ENCODE measurements around the gene OAT. TPM values are rescaled to one million over a fixed set of nuclear protein-coding genes. Genes with fewer than 3 reads are reported as not detected.
A peak's percentile ranks its signal among the peaks of the same experiment; 100 is the strongest.

Gene OAT
- polyA plus RNA-seq, 2 of the 4 experiments (the other 2 are of a cell fraction) = 81.3 to 97.6 TPM

- H3K27ac ChIP-seq = no peak overlapping the region
- H3K4me2 ChIP-seq = no peak overlapping the region
- no peak overlapping the region for H3K4me3 ChIP-seq
- WGBS (ENCODE audit: missing lambda C conversion rate) = 86% methylated on average over 10 of the region's 15 CpGs
- DNase-seq (ENCODE audit: low read depth in 1 of 2, low spot score in 1 of 2) (no peak), FAIRE-seq (no peak), ATAC-seq (no peak)
- ChIA-PET POLR2A (interaction anchor here (0.8 kb wide), 1 partner anchor 260 kb away, joined by 3 read pairs; no protein-coding TSS in a partner anchor), CTCF (interaction anchor here (0.8 to 2.2 kb wide), 5 partner anchors 15 to 359 kb away, joined by 3 to 8 read pairs (median 3); no protein-coding TSS in a partner anchor)
- no peaks in the 10 kb centered on the region for H3K4me1 ChIP-seq
- TF ChIP-seq EP300 (IDR thresholded peaks at IDR 0.05) (no peak), RAD21 (conservative IDR thresholded peaks at IDR 0.05 in 1 of 2, IDR thresholded peaks at IDR 0.05 in 1 of 2) (no peak), BHLHE40 (IDR thresholded peaks at IDR 0.05; ENCODE audit: low read depth, low read length) (no peak), POLR2A (IDR thresholded peaks at IDR 0.05; ENCODE audit: low read length) (no peak), KDM1A (IDR thresholded peaks at IDR 0.05; ENCODE audit: low read depth) (no peak), GATA3 (IDR thresholded peaks at IDR 0.05; ENCODE audit: borderline replicate concordance) (no peak), HOXB5 (CRISPR knock-in tag; IDR thresholded peaks at IDR 0.05) (no peak), HEYL (CRISPR knock-in tag; IDR thresholded peaks at IDR 0.05) (no peak), CBX2 (IDR thresholded peaks at IDR 0.05; ENCODE audit: borderline replicate concordance, low read depth) (no peak), E2F6 (IDR thresholded peaks at IDR 0.05; ENCODE audit: borderline replicate concordance, low read depth) (no peak), PHF8 (IDR thresholded peaks at IDR 0.05; ENCODE audit: borderline replicate concordance, low read depth) (no peak), JUNB (IDR thresholded peaks at IDR 0.05) (no peak), HDAC2 (IDR thresholded peaks at IDR 0.05) (no peak), CTCF (IDR thresholded peaks at IDR 0.05) (no peak), ZFP36 (IDR thresholded peaks at IDR 0.05; ENCODE audit: borderline replicate concordance, partially characterized antibody) (no peak)
- H3K9me3 ChIP-seq = no peaks in the 10 kb centered on the region
These were observed 65.5 kb downstream of the OAT start for GRCh38 chr10:124353091-124353815.

GRCh38 chr10:124351481-124352220 is 67.1 kb downstream of the OAT start:
- Histone ChIP-seq H3K4me1 (no peaks in the 10 kb centered on the region), H3K27ac (no peak overlapping the region), H3K9me3 (no peaks in the 10 kb centered on the region), H3K4me2 (no peak overlapping the region), H3K4me3 (no peak overlapping the region)
- TF ChIP-seq HEYL (CRISPR knock-in tag; IDR thresholded peaks at IDR 0.05) (no peak), ZFP36 (IDR thresholded peaks at IDR 0.05; ENCODE audit: borderline replicate concordance, partially characterized antibody) (peak; percentile 26)
- CTCF ChIA-PET = interaction anchor here (1.1 kb wide), 1 partner anchor 38 kb away, joined by 3 read pairs; no protein-coding TSS in a partner anchor
- FAIRE-seq (no peak), DNase-seq (ENCODE audit: low read depth in 1 of 2, low spot score in 1 of 2) (no peak), ATAC-seq (no peak)
- POLR2A ChIA-PET = no interaction called here
- 64% methylated on average over 6 of the region's 10 CpGs for WGBS (ENCODE audit: missing lambda C conversion rate)

- FAIRE-seq (no peak), ATAC-seq (no peak), DNase-seq (ENCODE audit: low read depth in 1 of 2, low spot score in 1 of 2) (no peak)
- Histone ChIP-seq H3K27ac (no peak overlapping the region), H3K4me3 (no peak overlapping the region), H3K9me3 (no peaks in the 10 kb centered on the region), H3K4me1 (no peaks in the 10 kb centered on the region), H3K4me2 (no peak overlapping the region)
- 81% methylated on average over 8 of the region's 8 CpGs for WGBS (ENCODE audit: missing lambda C conversion rate)
- ChIA-PET POLR2A (no interaction called here), CTCF (no interaction called here)
- TF ChIP-seq TFCP2L1 (CRISPR knock-in tag; IDR thresholded peaks at IDR 0.05) (no peak), NFE2L2 (conservative IDR thresholded peaks at IDR 0.05; ENCODE audit: low read length) (no peak), BCL3 (IDR thresholded peaks at IDR 0.05) (no peak), KDM1A (IDR thresholded peaks at IDR 0.05; ENCODE audit: low read depth) (no peak), RCOR1 (IDR thresholded peaks at IDR 0.05; ENCODE audit: low read depth, low read length) (no peak), FOSB (CRISPR knock-in tag; IDR thresholded peaks at IDR 0.05) (no peak), JUNB (IDR thresholded peaks at IDR 0.05) (no peak), RNF2 (IDR thresholded peaks at IDR 0.05; ENCODE audit: borderline replicate concordance, low read depth) (no peak), TP53 (CRISPR knock-in tag; IDR thresholded peaks at IDR 0.05) (no peak), JUN (IDR thresholded peaks at IDR 0.05) (no peak), PBX3 (IDR thresholded peaks at IDR 0.05) (no peak), RAD21 (conservative IDR thresholded peaks at IDR 0.05 in 1 of 2, IDR thresholded peaks at IDR 0.05 in 1 of 2) (no peak), EHF (CRISPR knock-in tag; IDR thresholded peaks at IDR 0.05) (no peak), NPAS2 (CRISPR knock-in tag; IDR thresholded peaks at IDR 0.05; ENCODE audit: borderline replicate concordance) (no peak), ATOH8 (CRISPR knock-in tag; IDR thresholded peaks at IDR 0.05; ENCODE audit: low read depth) (no peak), EP300 (IDR thresholded peaks at IDR 0.05) (no peak), FOXS1 (CRISPR knock-in tag; IDR thresholded peaks at IDR 0.05) (no peak)
These were observed 67.9 kb downstream of the OAT start for GRCh38 chr10:124350806-124351205.

Measured in A549 (cell line).